Stomach (tissue), 9 donors: ENCODE results near the gene AGAP1. TPM values are rescaled to one million over a fixed set of nuclear protein-coding genes. Genes with fewer than 3 reads are reported as not detected.

ENCODE experiments used
- DNase-seq, 2 donors: peaks; one replicate each; pipeline versions ENCODE4 v3.0.0 to v3.0.0-alpha.2; 2013 to 2019
- H3K27ac ChIP-seq, 5 donors: fragments of 200-600 bp in 4 of 5; sonication (generic) in 4 of 5; one replicate each; pipeline ENCODE4 v1.5.1; 2013 to 2019; ENCODE audit warnings: mild to moderate bottlenecking in 1 of 5, moderate library complexity in 1 of 5
- H3K27me3 ChIP-seq, 3 donors: fragments of 200-600 bp; sonication (generic); one replicate each; pipeline ENCODE4 v1.5.1; 2017 to 2019; ENCODE audit warnings: mixed run types in 1 of 3
- H3K36me3 ChIP-seq, 4 donors: fragments of 200-600 bp; sonication (generic); 1 replicate in 3 of 4; 2 replicates in 1 of 4; pipeline ENCODE4 v1.5.1; 2016 to 2019
- H3K4me1 ChIP-seq, 4 donors: fragments of 200-600 bp; sonication (generic); one replicate each; pipeline ENCODE4 v1.5.1; 2016 to 2019
- H3K4me3 ChIP-seq, 4 donors: fragments of 200-600 bp; sonication (generic) in 3 of 4; one replicate each; pipeline ENCODE4 v1.5.1; 2016 to 2019; ENCODE audit warnings: mild to moderate bottlenecking in 1 of 4
- H3K9me3 ChIP-seq, 4 donors: fragments of 200-600 bp; sonication (generic); one replicate each; pipeline ENCODE4 v1.5.1; 2016 to 2019
- CTCF ChIP-seq, 7 experiments: fragments of 450-650 bp in 4 of 7; fragments of 200-600 bp in 3 of 7; sonication (generic) in 3 of 7; IDR thresholded peaks; one replicate each; pipeline ENCODE4 v1.5.1; 2016 to 2019; ENCODE audit warnings: antibody characterized with exemption in 7 of 7, control low read depth in 2 of 7, mild to moderate bottlenecking in 1 of 7
- EP300 ChIP-seq: sonication (generic); formaldehyde crosslinking; IDR thresholded peaks from one replicate; pipeline ENCODE4 v1.6.1; 2017; ENCODE audit warnings: antibody characterized with exemption
- POLR2A ChIP-seq, 4 donors: fragments of 450-650 bp; IDR thresholded peaks; one replicate each; pipeline ENCODE4 v1.6.1; 2016; ENCODE audit warnings: antibody characterized with exemption in 4 of 4, control low read depth in 2 of 4, mild to moderate bottlenecking in 1 of 4, moderate library complexity in 1 of 4
- POLR2AphosphoS5 ChIP-seq, 3 donors: sonication (generic); formaldehyde crosslinking; IDR thresholded peaks; one replicate each; pipeline ENCODE4 v1.6.1; 2016; ENCODE audit warnings: antibody characterized with exemption in 3 of 3
- WGBS, 5 donors: extraction: QIAGEN DNeasy Blood & Tissue Kit in 3 of 5; methylation state at CpG; one replicate each; pipeline versions ENCODE4 v1.1.5 to v1.1.7; 2013 to 2018; 5-methylcytosine and 5-hydroxymethylcytosine counted together
- intact Hi-C: fragments of 100-400 bp; cut with DNase I; formaldehyde crosslinking; loops from one replicate; pipeline ENCODE4 v1.15.1; 2023; ENCODE audit warnings: low total_unique reads
- polyA plus RNA-seq, 3 donors: library from polyadenylated mRNA; stranded (reverse); fragments of 200-250 nt; gene quantifications; one replicate each; pipeline ENCODE4 v1.2.3, GENCODE V29; 2013
- total RNA-seq, 5 donors: library from RNA; depleted of rRNA; stranded (reverse); fragments of >200 nt; gene quantifications; one replicate each; pipeline versions ENCODE4 v1.1.0 to v1.2.3, GENCODE V29; 2014 to 2016
- donor health status: healthy with polysubstance abuse.
- donor health status: Bipolar disorder and iron deficiency.
- donor health status: healthy.

AGAP1 gene
- total and polyA plus RNA-seq, 8 donors: 4.2 to 139 (median 35.0) TPM

- no peak for TF ChIP-seq POLR2A (IDR thresholded peaks at IDR 0.05)
- TF ChIP-seq CTCF (IDR thresholded peaks at IDR 0.05): no peak
- no peak for TF ChIP-seq EP300
- TF ChIP-seq POLR2AphosphoS5 (IDR thresholded peaks at IDR 0.05): no peak
- H3K27ac ChIP-seq: no peak overlapping the region
- intact Hi-C loops: no loop called here
These were observed 630.5 kb downstream of the AGAP1 start for GRCh38 chr2:236124182-236124893.

GRCh38 chr2:236125541-236125940 is 631.7 kb downstream of the AGAP1 start:
- Histone ChIP-seq H3K36me3 (peaks cover 10 to 81% (median 55%) of the 10 kb centered on the region in 4 donors), H3K4me3 (no peak overlapping the region), H3K27me3 (no peaks in the 10 kb centered on the region), H3K9me3 (no peaks in the 10 kb centered on the region), H3K4me1 (no peaks in the 10 kb centered on the region), H3K27ac (no peak overlapping the region)
- intact Hi-C loops: no loop called here
- no peak for DNase-seq
- TF ChIP-seq POLR2AphosphoS5 (IDR thresholded peaks at IDR 0.05): no peak
- no peak for TF ChIP-seq POLR2A (IDR thresholded peaks at IDR 0.05)
- no peak for TF ChIP-seq EP300
- TF ChIP-seq CTCF (IDR thresholded peaks at IDR 0.05): no peak
- WGBS, 5 donors: 93 to 96% (median 95%) methylated on average over 16 of the region's 16 CpGs

More at GRCh38 chr2:236124182-236124893, 630.5 kb downstream of the AGAP1 start:
- H3K36me3 ChIP-seq: peaks cover 10 to 84% (median 54%) of the 10 kb centered on the region in 4 donors
- no peak for DNase-seq
- WGBS, 5 donors: 93 to 97% (median 96%) methylated on average over 30 of the region's 30 CpGs
- no peaks in the 10 kb centered on the region for H3K4me1 ChIP-seq
- no peaks in the 10 kb centered on the region for H3K27me3 ChIP-seq
- no peak overlapping the region for H3K4me3 ChIP-seq
- H3K9me3 ChIP-seq: no peaks in the 10 kb centered on the region

GRCh38 chr2:236127010-236127409 is 633.2 kb downstream of the AGAP1 start:
- Histone ChIP-seq H3K36me3 (peaks cover 10 to 69% (median 50%) of the 10 kb centered on the region in 4 donors), H3K27me3 (no peaks in the 10 kb centered on the region), H3K9me3 (no peaks in the 10 kb centered on the region), H3K4me3 (no peak overlapping the region), H3K4me1 (no peaks in the 10 kb centered on the region), H3K27ac (no peak overlapping the region)
- intact Hi-C loops: no loop called here
- WGBS, 5 donors: 93 to 96% (median 94%) methylated on average over 9 to 11 of the region's 11 CpGs
- no peak for DNase-seq
- TF ChIP-seq POLR2A (IDR thresholded peaks at IDR 0.05) (no peak), POLR2AphosphoS5 (IDR thresholded peaks at IDR 0.05) (no peak), EP300 (no peak), CTCF (IDR thresholded peaks at IDR 0.05) (no peak)

- no peaks in the 10 kb centered on the region for H3K9me3 ChIP-seq
- TF ChIP-seq POLR2A (IDR thresholded peaks at IDR 0.05): no peak
- TF ChIP-seq POLR2AphosphoS5 (IDR thresholded peaks at IDR 0.05): no peak
- TF ChIP-seq EP300: no peak
- TF ChIP-seq CTCF (IDR thresholded peaks at IDR 0.05): no peak
- H3K27ac ChIP-seq: no peak overlapping the region
- no peak for DNase-seq
- no peaks in the 10 kb centered on the region for H3K4me1 ChIP-seq
- peaks cover 10 to 70% (median 50%) of the 10 kb centered on the region in 4 donors for H3K36me3 ChIP-seq
- intact Hi-C loops: no loop called here
- H3K4me3 ChIP-seq: no peak overlapping the region
- 91 to 96% (median 93%) methylated on average over 17 of the region's 17 CpGs for WGBS, 5 donors
- H3K27me3 ChIP-seq: no peaks in the 10 kb centered on the region
These were observed 634.5 kb downstream of the AGAP1 start for GRCh38 chr2:236128321-236128720.
